GM23248 (cell line): Measurements from ENCODE around the gene ARL4A. TPM values are rescaled to one million over a fixed set of nuclear protein-coding genes. Genes with fewer than 3 reads are reported as not detected.

ENCODE experiments used
- DNase-seq: peaks from one replicate; pipeline ENCODE4 v3.0.0-alpha.2; 2015
- H2AFZ ChIP-seq: fragments of 200-600 bp; sonication (generic); 2 replicates; pipeline ENCODE4 v1.6.1; 2016; ENCODE audit warnings: antibody characterized with exemption
- H3F3A ChIP-seq: fragments of 200-600 bp; sonication (generic); 2 replicates; pipeline ENCODE4 v1.6.1; 2016; ENCODE audit warnings: mild to moderate bottlenecking, antibody characterized with exemption, mixed run types; ENCODE audit not compliant: insufficient read depth
- H3K27ac ChIP-seq: fragments of 200-600 bp; sonication (generic); 2 replicates; pipeline ENCODE4 v1.5.1; 2016; ENCODE audit warnings: mild to moderate bottlenecking
- H3K27me3 ChIP-seq: fragments of 200-600 bp; sonication (generic); replicated peaks from 2 replicates; pipeline ENCODE4 v1.6.1; 2016; ENCODE audit warnings: mild to moderate bottlenecking; ENCODE audit not compliant: insufficient read depth
- H3K36me3 ChIP-seq: fragments of 200-600 bp; sonication (generic); 2 replicates; pipeline ENCODE4 v1.6.1; 2016; ENCODE audit warnings: low read depth, mild to moderate bottlenecking
- H3K4me1 ChIP-seq: fragments of 200-600 bp; sonication (generic); 2 replicates; pipeline ENCODE4 v1.6.1; 2016; ENCODE audit warnings: mild to moderate bottlenecking; ENCODE audit not compliant: insufficient read depth
- H3K4me2 ChIP-seq: fragments of 200-600 bp; sonication (generic); one replicate; pipeline ENCODE4 v1.6.1; 2016; ENCODE audit warnings: mild to moderate bottlenecking; ENCODE audit not compliant: unreplicated experiment
- H3K4me3 ChIP-seq: fragments of 200-600 bp; sonication (generic); 2 replicates; pipeline ENCODE4 v1.5.1; 2016; ENCODE audit warnings: mild to moderate bottlenecking
- H3K79me2 ChIP-seq: fragments of 200-600 bp; sonication (generic); 2 replicates; pipeline ENCODE4 v1.6.1; 2016; ENCODE audit warnings: mild to moderate bottlenecking; ENCODE audit not compliant: insufficient read depth
- H3K9ac ChIP-seq: fragments of 200-600 bp; sonication (generic); 2 replicates; pipeline ENCODE4 v1.6.1; 2016; ENCODE audit warnings: mild to moderate bottlenecking
- H3K9me2 ChIP-seq: fragments of 200-600 bp; sonication (generic); 2 replicates; pipeline ENCODE4 v1.6.1; 2016; ENCODE audit warnings: mixed run types, mild to moderate bottlenecking, moderate library complexity; ENCODE audit not compliant: insufficient read depth
- H3K9me3 ChIP-seq: fragments of 200-600 bp; sonication (generic); one replicate; pipeline ENCODE4 v1.6.1; 2017; ENCODE audit warnings: low read depth
- H4K20me1 ChIP-seq: fragments of 200-600 bp; sonication (generic); 2 replicates; pipeline ENCODE4 v1.6.0; 2016; ENCODE audit not compliant: insufficient read depth
- EZH2 ChIP-seq: fragments of 200-600 bp; sonication (generic); IDR thresholded peaks from 2 replicates; pipeline ENCODE4 v1.6.1; 2018; ENCODE audit warnings: antibody characterized with exemption, mild to moderate bottlenecking; ENCODE audit not compliant: insufficient read depth, poor library complexity, severe bottlenecking
- EZH2phosphoT487 ChIP-seq: fragments of 200-600 bp; sonication (generic); IDR thresholded peaks from 2 replicates; pipeline ENCODE4 v1.6.1; 2018; ENCODE audit warnings: antibody characterized with exemption, moderate library complexity, mild to moderate bottlenecking, low read depth; ENCODE audit not compliant: insufficient read depth
- WGBS, 2 experiments: methylation state at CpG; one replicate each; pipeline ENCODE4 v1.1.6; 2015 to 2017; ENCODE audit warnings: low lambda C conversion rate in 2 of 2, low coverage in 1 of 2; ENCODE audit errors: missing lambda C conversion rate in 2 of 2; 5-methylcytosine and 5-hydroxymethylcytosine counted together
- in situ Hi-C: fragments of 300-500 bp; cut with MboI; formaldehyde crosslinking; loops from 2 replicates; pipeline ENCODE4 v1.15.0; 2020
- polyA plus RNA-seq: library from polyadenylated mRNA; unstranded; fragments of >200 nt; fragmentation: Nextera tagmentation; extraction: Ambion mirVana; gene quantifications from 2 replicates; pipeline ENCODE4 v1.2.1, GENCODE V29; 2016
- total RNA-seq: library from RNA; depleted of rRNA; stranded (reverse); fragments of >200 nt; shearing (Covaris generic); gene quantifications from 2 replicates; pipeline ENCODE4 v1.2.3, GENCODE V29; 2014; rRNA removed

The ARL4A gene
- total RNA-seq (17.5 and 22.6 TPM in 2 replicates), polyA plus RNA-seq (20.9 and 23.0 TPM in 2 replicates)

GRCh38 chr7:12686891-12687717, at the start of gene ARL4A:
ARL4A (plus strand) TSS chr7:12687633; CDS start chr7:12688255, 622 bp downstream.
- H4K20me1 ChIP-seq: no peaks in the 10 kb centered on the region

GRCh38 chr7:12637819-12638592, 49.4 kb upstream of the ARL4A start:
- H3K4me3 ChIP-seq: peak overlapping the region; percentile 37; the same call in 1 of the 2 replicates
- in situ Hi-C loops: no loop called here
- 10 to 11% methylated on average over 4 of the region's 4 CpGs for WGBS, 2 experiments

More at GRCh38 chr7:12686891-12687717, at the start of gene ARL4A:
- Histone ChIP-seq H3K79me2 (peaks cover 41% of the 10 kb centered on the region), H2AFZ (peak within 1 kb of the TSS; percentile 85), H3K27me3 (no peaks in the 10 kb centered on the region), H3K36me3 (no peaks in the 10 kb centered on the region), H3K4me2 (peak within 1 kb of the TSS; percentile 89), H3F3A (peaks cover 9% of the 10 kb centered on the region), H3K4me1 (peaks cover 20% of the 10 kb centered on the region), H3K9me3 (no peaks in the 10 kb centered on the region), H3K4me3 (peak within 1 kb of the TSS; percentile 90), H3K27ac (peak within 1 kb of the TSS; percentile 62), H3K9me2 (no peaks in the 10 kb centered on the region), H3K9ac (peak within 1 kb of the TSS; percentile 86)
- TF ChIP-seq EZH2 (no peak), EZH2phosphoT487 (no peak)
- DNase-seq: peak; percentile 100
- WGBS, 2 experiments: 0 to 1% methylated on average over 54 to 68 of the region's 73 CpGs
- in situ Hi-C loops: no loop called here

GRCh38 chr7:12638851-12639456, 48.5 kb upstream of the ARL4A start:
- in situ Hi-C loops: no loop called here
- DNase-seq: peak; percentile 60
- Histone ChIP-seq H3K4me2 (no peak overlapping the region), H4K20me1 (no peaks in the 10 kb centered on the region), H3K36me3 (no peaks in the 10 kb centered on the region), H3K27ac (no peak overlapping the region), H2AFZ (no peak overlapping the region), H3K9me3 (no peaks in the 10 kb centered on the region), H3K79me2 (no peaks in the 10 kb centered on the region), H3K9ac (no peak overlapping the region), H3K4me1 (peaks cover 11% of the 10 kb centered on the region), H3F3A (peaks cover 8% of the 10 kb centered on the region), H3K9me2 (no peaks in the 10 kb centered on the region), H3K27me3 (no peaks in the 10 kb centered on the region), H3K4me3 (no peak overlapping the region)
- TF ChIP-seq EZH2 (no peak), EZH2phosphoT487 (no peak)
- 3% methylated on average over 6 of the region's 6 CpGs for WGBS, 2 experiments

More at GRCh38 chr7:12637819-12638592, 49.4 kb upstream of the ARL4A start:
- Histone ChIP-seq H3K9me2 (no peaks in the 10 kb centered on the region), H3K9ac (no peak overlapping the region), H3K4me1 (peaks cover 7% of the 10 kb centered on the region), H4K20me1 (no peaks in the 10 kb centered on the region), H3K27ac (no peak overlapping the region), H3K36me3 (no peaks in the 10 kb centered on the region), H2AFZ (peak overlapping the region; percentile 48), H3K27me3 (no peaks in the 10 kb centered on the region), H3K9me3 (no peaks in the 10 kb centered on the region), H3F3A (peaks cover 6% of the 10 kb centered on the region), H3K4me2 (peak overlapping the region; percentile 51), H3K79me2 (no peaks in the 10 kb centered on the region)
- no peak for TF ChIP-seq EZH2
- TF ChIP-seq EZH2phosphoT487: no peak
- no peak for DNase-seq
